GM12865 (cell line): Measurements from ENCODE around the gene CRNN.

Experiments used
- DNase-seq: peaks from one replicate; pipeline ENCODE4 v3.0.0; 2010; ENCODE audit warnings: low read depth
- H3K4me3 ChIP-seq: 2 replicates; pipeline ENCODE4 v1.5.1; 2011; ENCODE audit warnings: mild to moderate bottlenecking, low read depth, low read length, control low read depth
- CTCF ChIP-seq: IDR thresholded peaks from 2 replicates; pipeline ENCODE4 v1.5.1; 2011; ENCODE audit warnings: low read length, control low read depth, low read depth, inconsistent platforms; ENCODE audit not compliant: insufficient read depth; ENCODE audit errors: missing control alignments

Gene CRNN

GRCh38 chr1:152457561-152457960 is 43.5 kb upstream of the CRNN start:
- H3K4me3 ChIP-seq: no peak overlapping the region
- no peak for DNase-seq
- TF ChIP-seq CTCF: no peak

- H3K4me3 ChIP-seq: no peak overlapping the region
- DNase-seq: no peak
- no peak for TF ChIP-seq CTCF
Observed at GRCh38 chr1:152457071-152457470, 43.0 kb upstream of the CRNN start.

DNA sequence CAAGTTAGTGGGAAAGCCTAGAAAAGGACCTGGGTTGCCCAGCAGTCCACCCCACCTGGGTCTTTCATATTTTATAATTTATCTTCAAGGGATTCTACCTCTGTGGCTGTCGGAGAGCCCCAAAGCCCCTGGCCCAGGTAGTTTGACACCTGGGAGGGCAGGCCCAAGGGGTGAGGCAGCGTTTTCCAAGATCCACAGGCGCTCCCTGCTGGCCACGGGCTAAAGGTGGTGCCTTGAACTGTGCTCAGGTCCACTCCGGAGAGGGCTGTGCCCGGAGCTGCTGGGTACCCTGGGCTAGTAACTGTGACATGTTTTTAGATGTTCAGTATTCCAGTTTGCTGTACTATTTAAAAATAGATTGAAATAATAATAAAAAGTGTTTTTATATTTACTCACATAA is 37.2 kb upstream of the CRNN start:
- no peak for DNase-seq

GRCh38 chr1:152449661-152450060 is 35.6 kb upstream of the CRNN start:
- TF ChIP-seq CTCF: no peak
- H3K4me3 ChIP-seq: no peak overlapping the region
- no peak for DNase-seq

More for the DNA sequence above, 37.2 kb upstream of the CRNN start:
- H3K4me3 ChIP-seq: no peak overlapping the region
- TF ChIP-seq CTCF: no peak

DNA sequence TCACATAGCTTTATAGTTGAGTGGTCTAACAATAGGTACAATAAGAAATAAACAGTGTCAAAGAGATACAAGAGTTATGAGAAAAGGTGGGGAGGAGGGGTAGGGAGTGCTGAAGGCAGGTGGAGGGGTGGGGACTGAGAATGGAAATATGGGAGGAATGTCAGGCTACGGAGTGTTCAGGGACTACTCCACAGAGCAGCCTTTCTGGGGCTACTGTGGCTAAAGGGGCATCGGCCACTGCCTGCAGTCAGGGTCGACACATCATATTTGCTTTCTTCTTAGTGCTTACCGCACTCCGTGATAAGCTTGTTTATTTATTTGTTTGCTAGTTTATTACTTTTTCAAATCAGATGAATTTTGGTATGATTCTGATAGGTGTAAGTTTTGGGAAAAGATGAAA is 34.4 kb upstream of the CRNN start:
- H3K4me3 ChIP-seq: no peak overlapping the region
- DNase-seq: no peak
- TF ChIP-seq CTCF: no peak

GRCh38 chr1:152448095-152448494 is 34.0 kb upstream of the CRNN start:
- no peak overlapping the region for H3K4me3 ChIP-seq
- no peak for DNase-seq
- no peak for TF ChIP-seq CTCF

DNA sequence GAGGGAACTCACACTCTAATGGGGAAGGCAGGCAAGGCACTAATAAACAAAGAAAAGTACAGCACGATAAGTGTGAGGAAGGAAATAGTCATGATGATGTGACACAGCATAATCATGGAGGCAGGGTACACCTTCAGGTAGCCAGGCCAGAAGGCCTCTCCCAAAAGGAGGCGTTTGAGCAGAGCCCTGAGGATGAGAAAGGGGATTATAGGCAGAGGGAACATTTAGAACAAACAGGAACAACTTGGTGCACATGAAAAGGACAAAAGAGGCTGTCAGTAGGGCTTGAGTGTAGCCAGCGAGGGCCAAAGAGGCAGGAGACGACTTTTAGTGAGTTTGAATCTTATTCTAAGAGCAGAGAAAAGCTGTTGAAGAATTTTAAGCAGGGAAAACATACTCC is 33.4 kb upstream of the CRNN start:
- TF ChIP-seq CTCF: no peak
- DNase-seq: no peak
- H3K4me3 ChIP-seq: no peak overlapping the region
